ACC112 (cell line): ENCODE data around the gene CSF3.
"Not testable (repeated sequence)": the region's sequence is repeated elsewhere in the genome, so short reads cannot be mapped to it uniquely, and the experiment has no call there.

Experiments
- H2AFZ ChIP-seq: fragments of 200-600 bp; sonication (generic); one replicate; pipeline ENCODE4 v1.6.0; 2017; ENCODE audit warnings: antibody characterized with exemption, low read length; ENCODE audit not compliant: unreplicated experiment
- H3K27ac ChIP-seq: fragments of 200-600 bp; sonication (generic); 2 replicates; pipeline ENCODE4 v1.5.1; 2014; ENCODE audit warnings: low read depth, mild to moderate bottlenecking, antibody characterized with exemption, low read length, moderate library complexity
- H3K27me3 ChIP-seq: fragments of 200-600 bp; sonication (generic); 2 replicates; pipeline ENCODE4 v1.6.1; 2014; ENCODE audit warnings: mild to moderate bottlenecking, antibody characterized with exemption, low read length, moderate library complexity, mixed read lengths; ENCODE audit not compliant: insufficient read depth
- H3K36me3 ChIP-seq: fragments of 200-600 bp; sonication (generic); 2 replicates; pipeline ENCODE4 v1.6.1; 2016; ENCODE audit warnings: mild to moderate bottlenecking, antibody characterized with exemption, low read length, moderate library complexity, mixed read lengths; ENCODE audit not compliant: insufficient read depth
- H3K4me1 ChIP-seq: fragments of 200-600 bp; sonication (generic); one replicate; pipeline ENCODE4 v1.6.1; 2016; ENCODE audit warnings: low read length, mixed read lengths; ENCODE audit not compliant: insufficient read depth, unreplicated experiment, control insufficient read depth
- H3K4me3 ChIP-seq: fragments of 200-600 bp; sonication (generic); 2 replicates; pipeline ENCODE4 v1.5.1; 2014; ENCODE audit warnings: mild to moderate bottlenecking, low read depth, low read length
- H3K79me2 ChIP-seq: fragments of 200-600 bp; sonication (generic); one replicate; pipeline ENCODE4 v1.6.0; 2016; ENCODE audit warnings: low read length; ENCODE audit not compliant: control insufficient read depth, unreplicated experiment, insufficient read depth

Gene CSF3

GRCh38 chr17:39997543-39997942 is 17.7 kb upstream of the CSF3 start:
- H3K27me3 ChIP-seq: no peaks in the 10 kb centered on the region
- no peak overlapping the region for H3K27ac ChIP-seq
- peaks cover 10% of the 10 kb centered on the region; the same call in 1 of the 2 replicates for H3K36me3 ChIP-seq
- H2AFZ ChIP-seq: no peak overlapping the region
- H3K79me2 ChIP-seq: no peaks in the 10 kb centered on the region
- H3K4me3 ChIP-seq: no peak overlapping the region
- no peaks in the 10 kb centered on the region for H3K4me1 ChIP-seq

- Histone ChIP-seq H3K27me3 (no peaks in the 10 kb centered on the region), H3K36me3 (peaks cover 10% of the 10 kb centered on the region; the same call in 1 of the 2 replicates), H2AFZ (no peak overlapping the region), H3K4me3 (no peak overlapping the region), H3K79me2 (no peaks in the 10 kb centered on the region), H3K4me1 (no peaks in the 10 kb centered on the region), H3K27ac (no peak overlapping the region)
Observed at GRCh38 chr17:39999067-39999466, 16.2 kb upstream of the CSF3 start.

- H3K27ac ChIP-seq: no peak overlapping the region
- H3K27me3 ChIP-seq: no peaks in the 10 kb centered on the region
- H3K79me2 ChIP-seq: no peaks in the 10 kb centered on the region
Observed at GRCh38 chr17:40000161-40000560, 15.1 kb upstream of the CSF3 start.

GRCh38 chr17:40001335-40001734 is 13.9 kb upstream of the CSF3 start:
- not testable (repeated sequence) for H2AFZ ChIP-seq, H3K4me1 ChIP-seq, H3K27ac ChIP-seq

More at GRCh38 chr17:40000161-40000560, 15.1 kb upstream of the CSF3 start:
- no peak overlapping the region for H3K4me3 ChIP-seq
- peaks cover 9% of the 10 kb centered on the region; the same call in 1 of the 2 replicates for H3K36me3 ChIP-seq
- H3K4me1 ChIP-seq: no peaks in the 10 kb centered on the region
- H2AFZ ChIP-seq: no peak overlapping the region

GRCh38 chr17:40004072-40004471 is 11.2 kb upstream of the CSF3 start:
- no peak overlapping the region for H3K4me3 ChIP-seq
- H3K27ac ChIP-seq: no peak overlapping the region
- H3K36me3 ChIP-seq: no peaks in the 10 kb centered on the region
- H3K27me3 ChIP-seq: no peaks in the 10 kb centered on the region
- no peak overlapping the region for H2AFZ ChIP-seq
- H3K4me1 ChIP-seq: no peaks in the 10 kb centered on the region
- H3K79me2 ChIP-seq: no peaks in the 10 kb centered on the region

More at GRCh38 chr17:40001335-40001734, 13.9 kb upstream of the CSF3 start:
- not testable (repeated sequence) for H3K36me3 ChIP-seq, H3K27me3 ChIP-seq, H3K4me3 ChIP-seq, H3K79me2 ChIP-seq

GRCh38 chr17:40004712-40005111 is 10.5 kb upstream of the CSF3 start:
- Histone ChIP-seq H3K27me3 (no peaks in the 10 kb centered on the region), H3K27ac (no peak overlapping the region), H3K79me2 (no peaks in the 10 kb centered on the region), H3K36me3 (no peaks in the 10 kb centered on the region), H3K4me1 (no peaks in the 10 kb centered on the region), H2AFZ (no peak overlapping the region), H3K4me3 (no peak overlapping the region)

- no peaks in the 10 kb centered on the region for H3K79me2 ChIP-seq
- H3K36me3 ChIP-seq: no peaks in the 10 kb centered on the region
- no peak overlapping the region for H3K27ac ChIP-seq
- no peak overlapping the region for H2AFZ ChIP-seq
- no peaks in the 10 kb centered on the region for H3K27me3 ChIP-seq
- no peaks in the 10 kb centered on the region for H3K4me1 ChIP-seq
- H3K4me3 ChIP-seq: no peak overlapping the region
Observed at GRCh38 chr17:40005520-40005919, 9.7 kb upstream of the CSF3 start.

- H3K27ac ChIP-seq, H3K36me3 ChIP-seq, H3K79me2 ChIP-seq, H3K4me3 ChIP-seq, H3K27me3 ChIP-seq, H2AFZ ChIP-seq: not testable (repeated sequence)
- H3K4me1 ChIP-seq: peaks cover 20% of the 10 kb centered on the region
Observed at GRCh38 chr17:40010946-40011500, 4.2 kb upstream of the CSF3 start.

GRCh38 chr17:40012017-40012647 is 3.1 kb upstream of the CSF3 start:
- not testable (repeated sequence) for H2AFZ ChIP-seq

GRCh38 chr17:40014375-40014980 is 762 bp upstream of the CSF3 start:
- H3K27me3 ChIP-seq: no peaks in the 10 kb centered on the region
- no peaks in the 10 kb centered on the region for H3K79me2 ChIP-seq
- no peaks in the 10 kb centered on the region for H3K36me3 ChIP-seq
- H3K27ac ChIP-seq: peak overlapping the region; percentile 79
- peaks cover 52% of the 10 kb centered on the region for H3K4me1 ChIP-seq
- H3K4me3 ChIP-seq: peak overlapping the region; percentile 10; the same call in 1 of the 2 replicates
- no peak overlapping the region for H2AFZ ChIP-seq

More at GRCh38 chr17:40012017-40012647, 3.1 kb upstream of the CSF3 start:
- not testable (repeated sequence) for H3K36me3 ChIP-seq, H3K27me3 ChIP-seq, H3K79me2 ChIP-seq, H3K4me3 ChIP-seq, H3K27ac ChIP-seq
- peaks cover 29% of the 10 kb centered on the region for H3K4me1 ChIP-seq
